Panc1 (cell line): ENCODE measurements around the gene PFKL. TPM values are rescaled to one million over a fixed set of nuclear protein-coding genes. Genes with fewer than 3 reads are reported as not detected.

Experiments used
- ATAC-seq: fragments of 200-7000 bp; cut with Tn5 transposase; 2 replicates; pipeline ENCODE4 v1.9.1; 2020; ENCODE audit warnings: mild to moderate bottlenecking, moderate library complexity
- BruUV-seq: library from RNA; stranded (reverse); fragments of 400-500 nt; replicated peaks from 2 replicates; lab custom pipeline; 2021; lab: Mats Ljungman, UMichigan
- CTCF ChIA-PET: fragments of 300-600 bp; sonication (Branson Sonifier 250); formaldehyde crosslinking; loops from one replicate; lab custom pipeline; 2022; ENCODE audit warnings: antibody characterized with exemption; lab: Charles Lee
- POLR2A ChIA-PET: fragments of 300-600 bp; sonication (Branson Sonifier 250); formaldehyde crosslinking; loops from one replicate; lab custom pipeline; 2022; ENCODE audit warnings: antibody characterized with exemption; lab: Charles Lee
- DNase-seq: peaks from one replicate; pipeline ENCODE4 v3.0.0-alpha.2; 2010; ENCODE audit warnings: low read depth, low spot score
- H3K27ac ChIP-seq: 2 replicates; pipeline ENCODE4 v1.5.1; 2011; ENCODE audit warnings: mild to moderate bottlenecking, low read length, inconsistent platforms
- H3K27me3 ChIP-seq: fragments of 200-500 bp; sonication (Bioruptor generic); 2 replicates; pipeline ENCODE4 v1.6.0; 2014; ENCODE audit warnings: low read length, inconsistent platforms; ENCODE audit not compliant: control insufficient read depth, insufficient read depth
- H3K36me3 ChIP-seq: fragments of 200-500 bp; sonication (Bioruptor generic); 2 replicates; pipeline ENCODE4 v1.5.1; 2014; ENCODE audit warnings: inconsistent platforms, mild to moderate bottlenecking, low read length, moderate library complexity; ENCODE audit not compliant: control insufficient read depth, insufficient read depth
- H3K4me1 ChIP-seq: 2 replicates; pipeline ENCODE4 v1.5.1; 2011; ENCODE audit warnings: inconsistent platforms, mild to moderate bottlenecking, low read length, moderate library complexity; ENCODE audit not compliant: control insufficient read depth, insufficient read depth
- H3K4me3 ChIP-seq, 2 experiments: 2 replicates each; pipeline ENCODE4 v1.5.1; 2011 to 2012; ENCODE audit warnings: low read depth in 2 of 2, low read length in 2 of 2, mild to moderate bottlenecking in 2 of 2, inconsistent platforms in 1 of 2, moderate library complexity in 1 of 2
- H3K9me3 ChIP-seq: fragments of 200-500 bp; sonication (Bioruptor generic); 2 replicates; pipeline ENCODE4 v1.5.1; 2014; ENCODE audit warnings: low read depth, mild to moderate bottlenecking, inconsistent platforms, low read length, moderate library complexity; ENCODE audit not compliant: control insufficient read depth, insufficient read depth
- CTCF ChIP-seq: fragments of 450-650 bp; IDR thresholded peaks from 2 replicates; pipeline ENCODE4 v1.5.1; 2017; ENCODE audit warnings: mild to moderate bottlenecking
- POLR2AphosphoS5 ChIP-seq: IDR thresholded peaks from 2 replicates; pipeline ENCODE4 v1.6.1; 2012; ENCODE audit warnings: mild to moderate bottlenecking, low read depth, low read length, moderate library complexity
- REST ChIP-seq, 2 experiments: IDR thresholded peaks; 2 replicates each; pipeline ENCODE4 v1.6.1; 2011 to 2012; ENCODE audit warnings: low read depth in 2 of 2, control low read depth in 1 of 2, low read length in 1 of 2, mild to moderate bottlenecking in 1 of 2, moderate library complexity in 1 of 2; ENCODE audit not compliant: insufficient read depth in 1 of 2
- SIN3A ChIP-seq: IDR thresholded peaks from 2 replicates; pipeline ENCODE4 v1.6.1; 2012; ENCODE audit warnings: low read depth, mild to moderate bottlenecking, low read length, moderate library complexity, borderline replicate concordance; ENCODE audit not compliant: insufficient read depth
- TCF7L2 ChIP-seq: IDR thresholded peaks from 2 replicates; pipeline ENCODE4 v1.6.1; 2011; ENCODE audit warnings: mild to moderate bottlenecking, low read depth, low read length, inconsistent platforms
- in situ Hi-C: cut with HindIII; loops from 2 replicates; pipeline ENCODE4 v1.10.0; 2016; ENCODE audit warnings: low sequenced_read_pairs, low pct_unique_long_range_greater_than_20kb
- intact Hi-C: fragments of 100-400 bp; cut with micrococcal nuclease; formaldehyde crosslinking; loops from one replicate; pipeline ENCODE4 v1.10.0; 2022; ENCODE audit not compliant: unreplicated experiment
- total RNA-seq: library from RNA; stranded (reverse); gene quantifications from one replicate; pipeline ENCODE4 v1.2.1, GENCODE V29; 2021; ENCODE audit not compliant: unreplicated experiment

Gene PFKL
- total RNA-seq, 1 experiment from 2014 or later: 70.1 TPM

- no TSS peak for BruUV-seq
- Histone ChIP-seq H3K4me1 (no peaks in the 10 kb centered on the region; the same call in 1 of the 2 replicates), H3K36me3 (no peaks in the 10 kb centered on the region), H3K27me3 (no peaks in the 10 kb centered on the region), H3K9me3 (no peaks in the 10 kb centered on the region), H3K27ac (no peak overlapping the region), H3K4me3 (no peak overlapping the region)
- intact Hi-C loops (no loop called here), in situ Hi-C loops (no loop called here)
- TF ChIP-seq CTCF: no peak
- no peak for TF ChIP-seq POLR2AphosphoS5
- no peak for TF ChIP-seq TCF7L2
- TF ChIP-seq SIN3A: no peak
- no peak for TF ChIP-seq REST (IDR thresholded peaks at IDR 0.05; ENCODE audit: insufficient read depth in 1 of 2, low read depth in 2 of 2, low read length in 1 of 2)
- ChIA-PET CTCF (no interaction called here), POLR2A (no interaction called here)
- ATAC-seq (no peak), DNase-seq (no peak)
Observed at GRCh38 chr21:44328242-44328895, 28.5 kb downstream of the PFKL start.

GRCh38 chr21:44329086-44329889 is 29.4 kb downstream of the PFKL start:
- DNase-seq (no peak), ATAC-seq (peak; percentile 13; the same call in 1 of the 2 replicates)
- POLR2A ChIA-PET: no interaction called here
- CTCF ChIA-PET: no interaction called here
- H3K4me3 ChIP-seq: no peak overlapping the region
- H3K9me3 ChIP-seq: no peaks in the 10 kb centered on the region
- no peaks in the 10 kb centered on the region for H3K36me3 ChIP-seq
- TF ChIP-seq SIN3A (no peak), POLR2AphosphoS5 (no peak), REST (IDR thresholded peaks at IDR 0.05; ENCODE audit: insufficient read depth in 1 of 2, low read depth in 2 of 2, low read length in 1 of 2) (no peak), CTCF (no peak), TCF7L2 (no peak)
- H3K4me1 ChIP-seq: no peaks in the 10 kb centered on the region; the same call in 1 of the 2 replicates
- H3K27me3 ChIP-seq: no peaks in the 10 kb centered on the region
- intact Hi-C loops (no loop called here), in situ Hi-C loops (no loop called here)
- BruUV-seq: no TSS peak
- no peak overlapping the region for H3K27ac ChIP-seq
